Nephron (organoid): ENCODE data around the gene HOXD11.

Experiments
- H3K27ac Mint-ChIP-seq, 3 experiments: 2 replicates each; pipeline ENCODE4 v1.8.0; 2020; ENCODE audit warnings: mixed read lengths in 3 of 3, mild to moderate bottlenecking in 2 of 3, moderate library complexity in 1 of 3
- H3K27me3 Mint-ChIP-seq: 2 replicates; pipeline ENCODE4 v1.8.0; 2021; ENCODE audit warnings: low read depth, mild to moderate bottlenecking, moderate library complexity, mixed read lengths
- H3K36me3 Mint-ChIP-seq: 2 replicates; pipeline ENCODE4 v1.8.0; 2020; ENCODE audit warnings: low read depth, mixed read lengths
- H3K4me1 Mint-ChIP-seq: 2 replicates; pipeline ENCODE4 v1.8.0; 2020; ENCODE audit warnings: mixed read lengths
- H3K4me3 Mint-ChIP-seq, 3 experiments: 2 replicates each; pipeline ENCODE4 v1.8.0; 2020; ENCODE audit warnings: mild to moderate bottlenecking in 3 of 3, mixed read lengths in 3 of 3, moderate library complexity in 2 of 3
- H3K9me3 Mint-ChIP-seq: 2 replicates; pipeline ENCODE4 v1.8.0; 2020; ENCODE audit warnings: mixed read lengths
- CTCF ChIP-seq, 3 experiments: fragments of 200-600 bp; sonication (generic); IDR thresholded peaks; one replicate each; pipeline ENCODE4 v1.5.0; 2021; ENCODE audit warnings: antibody characterized with exemption in 3 of 3; ENCODE audit not compliant: unreplicated experiment in 3 of 3

The HOXD11 gene

DNA sequence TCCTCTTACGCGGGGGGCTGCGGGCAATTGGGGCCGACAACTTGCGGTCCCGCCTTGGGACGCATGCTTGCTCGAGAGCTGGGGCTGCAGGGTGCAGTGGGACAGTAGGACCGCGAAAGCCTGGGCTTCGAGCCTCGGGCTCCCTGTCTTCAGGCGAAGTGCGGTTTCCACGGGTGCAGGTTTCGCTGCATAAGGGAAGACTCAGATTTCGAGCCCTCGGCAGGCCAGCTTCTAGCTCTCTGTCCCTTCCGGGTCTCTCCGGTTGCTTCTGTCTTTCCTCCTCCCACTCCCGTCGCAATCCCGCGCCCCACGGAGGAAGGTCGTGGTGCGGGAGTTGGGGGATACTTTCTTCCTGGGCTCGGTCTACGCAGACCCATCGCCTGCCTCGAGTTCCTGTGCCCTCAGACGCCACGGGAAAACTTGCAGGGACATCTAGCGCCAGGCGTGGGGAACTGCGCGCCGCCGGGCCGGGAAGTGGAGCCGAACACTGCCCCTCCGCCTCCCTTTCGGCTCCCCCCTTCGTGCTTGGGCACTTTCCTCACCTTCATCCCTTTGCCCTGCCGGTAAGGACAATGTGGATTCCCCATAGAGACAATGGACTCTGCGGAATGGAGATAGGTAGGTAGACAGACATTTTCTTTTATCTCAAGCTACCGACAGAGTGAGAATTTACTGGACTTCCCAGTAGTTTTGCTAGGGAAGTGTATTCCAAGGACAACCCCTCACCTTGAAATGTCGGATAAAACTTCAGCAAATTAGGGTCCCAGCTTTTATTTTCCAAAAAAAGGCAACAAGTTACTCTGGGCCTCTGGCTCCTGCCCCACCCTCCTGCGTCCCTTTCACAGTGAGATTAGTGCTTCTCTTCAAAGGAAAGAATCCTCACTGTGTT lies 18.8 kb upstream of the HOXD11 start:
- Mint-ChIP-seq H3K4me1 (peaks cover 29% of the 10 kb centered on the region), H3K9me3 (peaks cover 3% of the 10 kb centered on the region), H3K27me3 (peaks cover 96% of the 10 kb centered on the region), H3K4me3 (peak overlapping the region; percentile 81 to 84 (median 84)), H3K27ac (no peak overlapping the region), H3K36me3 (no peaks in the 10 kb centered on the region)
- TF ChIP-seq CTCF (IDR thresholded peaks at IDR 0.05; ENCODE audit: unreplicated experiment in 3 of 3): peak; percentile 80 to 85 (median 81)

DNA sequence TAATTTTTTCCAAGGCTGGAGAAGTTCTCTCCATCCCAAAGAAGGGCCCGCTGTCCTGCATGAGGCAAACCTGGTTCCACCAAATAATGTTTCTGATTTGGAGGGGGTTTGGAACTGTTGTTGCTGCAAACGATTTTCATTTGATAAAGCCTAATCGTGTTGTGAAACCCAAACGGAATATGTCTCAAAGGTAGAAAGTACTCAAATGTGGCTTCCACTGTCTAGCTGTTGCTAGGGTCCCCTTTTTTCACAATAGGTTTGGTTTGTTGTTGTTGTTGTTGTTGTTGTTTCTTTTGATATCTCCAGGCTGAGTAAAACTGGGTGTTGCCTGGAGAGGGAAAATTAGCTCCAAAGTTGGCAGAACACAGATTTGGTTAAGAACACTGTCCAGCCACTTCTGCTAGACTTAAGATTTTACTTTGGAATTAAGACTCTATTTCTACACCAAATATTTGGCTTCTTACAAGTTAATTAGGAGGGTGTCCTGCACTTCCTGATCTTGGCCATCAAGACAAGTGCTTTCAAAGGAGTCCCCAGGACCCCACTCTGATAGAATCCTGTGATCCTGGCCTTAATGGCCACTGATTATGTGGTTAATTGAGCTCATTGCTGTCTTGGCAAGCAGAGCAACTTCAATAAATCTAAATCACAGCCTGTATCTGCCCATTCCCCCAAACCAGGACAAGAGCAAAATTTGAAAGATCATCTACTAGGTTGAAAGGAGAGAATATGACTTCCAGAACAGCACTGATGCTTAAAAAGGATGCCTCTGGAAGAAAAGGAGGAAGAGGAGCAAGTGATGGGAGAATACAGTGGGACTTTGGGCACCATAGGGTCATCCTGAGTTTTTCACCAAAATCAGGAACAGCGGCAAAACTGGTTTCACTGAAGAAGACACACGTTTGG lies 17.9 kb upstream of the HOXD11 start:
- Mint-ChIP-seq H3K4me3 (no peak overlapping the region), H3K27ac (no peak overlapping the region), H3K36me3 (no peaks in the 10 kb centered on the region), H3K4me1 (peaks cover 29% of the 10 kb centered on the region), H3K27me3 (peaks cover 96% of the 10 kb centered on the region), H3K9me3 (peaks cover 3% of the 10 kb centered on the region)
- no peak for TF ChIP-seq CTCF (IDR thresholded peaks at IDR 0.05; ENCODE audit: unreplicated experiment in 3 of 3)

- Mint-ChIP-seq H3K27ac (no peak overlapping the region), H3K4me1 (peaks cover 22% of the 10 kb centered on the region), H3K4me3 (no peak overlapping the region), H3K9me3 (peaks cover 3% of the 10 kb centered on the region), H3K36me3 (no peaks in the 10 kb centered on the region), H3K27me3 (peaks cover 96% of the 10 kb centered on the region)
- no peak for TF ChIP-seq CTCF (IDR thresholded peaks at IDR 0.05; ENCODE audit: unreplicated experiment in 3 of 3)
Observed at GRCh38 chr2:176089843-176090395, 17.2 kb upstream of the HOXD11 start.

DNA sequence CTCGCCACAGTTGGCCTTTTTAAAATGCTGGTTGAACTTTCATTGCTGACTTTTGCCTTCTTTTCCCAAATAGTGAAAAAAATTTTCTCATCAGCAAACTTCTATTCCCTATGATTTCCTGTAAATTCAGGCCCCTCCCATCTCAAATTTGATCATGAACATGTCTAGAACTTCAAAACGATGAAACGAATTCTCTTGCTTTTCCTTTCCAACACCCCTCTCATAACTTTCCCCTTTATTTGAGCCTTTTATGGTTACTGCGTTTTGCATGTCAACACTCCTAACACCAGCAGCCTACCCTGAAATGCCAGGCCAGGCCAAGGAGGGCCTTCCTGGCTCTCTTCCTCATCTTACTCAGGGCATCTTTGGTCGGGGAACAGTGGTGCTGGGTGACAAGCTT lies 16.2 kb upstream of the HOXD11 start:
- H3K9me3 Mint-ChIP-seq: peaks cover 3% of the 10 kb centered on the region
- no peak for TF ChIP-seq CTCF (IDR thresholded peaks at IDR 0.05; ENCODE audit: unreplicated experiment in 3 of 3)
- H3K4me1 Mint-ChIP-seq: peaks cover 18% of the 10 kb centered on the region
- no peak overlapping the region for H3K4me3 Mint-ChIP-seq
- no peaks in the 10 kb centered on the region for H3K36me3 Mint-ChIP-seq
- H3K27me3 Mint-ChIP-seq: peaks cover 96% of the 10 kb centered on the region
- no peak overlapping the region for H3K27ac Mint-ChIP-seq

DNA sequence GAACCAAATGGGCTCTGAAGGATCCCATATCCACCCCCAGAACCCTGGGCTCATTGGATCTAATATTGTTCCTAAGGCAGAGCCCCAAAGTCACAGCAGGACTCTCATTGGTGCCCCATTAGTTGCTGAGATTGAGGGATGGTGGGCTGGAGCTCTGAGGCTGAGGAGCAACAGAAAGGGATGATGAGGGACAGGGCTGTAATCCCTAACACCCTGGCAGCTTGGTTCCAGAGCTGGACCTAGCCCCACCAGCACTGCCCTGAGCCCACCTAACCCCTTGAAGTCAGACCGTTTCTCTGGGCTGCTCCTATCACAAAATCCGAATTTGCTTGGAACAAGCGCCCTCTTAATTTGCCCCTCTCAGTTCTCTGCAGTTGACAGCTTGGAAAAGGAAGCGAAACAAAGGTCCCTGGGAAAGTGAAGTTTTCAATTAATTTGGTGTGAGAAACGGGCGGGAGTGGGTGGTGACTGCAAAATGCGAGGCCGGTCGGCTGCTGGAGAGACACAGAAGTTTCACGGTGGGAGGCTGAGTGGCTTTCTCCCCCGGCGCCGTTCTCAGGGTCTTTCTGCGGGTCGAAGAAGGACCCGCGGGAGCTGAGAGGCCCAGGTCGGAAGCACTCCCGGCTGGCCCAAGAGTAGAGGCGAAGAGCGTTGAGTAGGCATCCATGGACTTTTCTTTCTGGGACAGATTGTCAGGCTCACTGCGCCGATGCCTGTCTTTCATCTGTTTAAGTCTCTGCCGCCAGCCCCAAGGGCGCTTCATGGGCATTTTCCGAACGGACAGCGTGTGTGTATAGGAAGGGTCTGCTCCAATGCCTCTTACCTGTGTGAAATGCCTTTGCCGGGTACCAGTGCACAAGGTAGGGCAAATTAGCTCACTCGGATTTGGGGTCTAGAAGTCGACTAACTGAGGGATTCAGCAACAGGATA lies 15.5 kb upstream of the HOXD11 start:
- Mint-ChIP-seq H3K27ac (no peak overlapping the region), H3K36me3 (no peaks in the 10 kb centered on the region), H3K27me3 (peaks cover 96% of the 10 kb centered on the region), H3K4me3 (peak overlapping the region; percentile 70 to 82 (median 75)), H3K9me3 (peaks cover 3% of the 10 kb centered on the region), H3K4me1 (peaks cover 18% of the 10 kb centered on the region)
- no peak for TF ChIP-seq CTCF (IDR thresholded peaks at IDR 0.05; ENCODE audit: unreplicated experiment in 3 of 3)
